ENCODE data around the gene NEK8. TPM values are rescaled to one million over a fixed set of nuclear protein-coding genes. Genes with fewer than 3 reads are reported as not detected.

NEK8 gene
- total and polyA plus RNA-seq, 2 experiments from 2014 or later, result 5.0 to 13.6 TPM

DNA sequence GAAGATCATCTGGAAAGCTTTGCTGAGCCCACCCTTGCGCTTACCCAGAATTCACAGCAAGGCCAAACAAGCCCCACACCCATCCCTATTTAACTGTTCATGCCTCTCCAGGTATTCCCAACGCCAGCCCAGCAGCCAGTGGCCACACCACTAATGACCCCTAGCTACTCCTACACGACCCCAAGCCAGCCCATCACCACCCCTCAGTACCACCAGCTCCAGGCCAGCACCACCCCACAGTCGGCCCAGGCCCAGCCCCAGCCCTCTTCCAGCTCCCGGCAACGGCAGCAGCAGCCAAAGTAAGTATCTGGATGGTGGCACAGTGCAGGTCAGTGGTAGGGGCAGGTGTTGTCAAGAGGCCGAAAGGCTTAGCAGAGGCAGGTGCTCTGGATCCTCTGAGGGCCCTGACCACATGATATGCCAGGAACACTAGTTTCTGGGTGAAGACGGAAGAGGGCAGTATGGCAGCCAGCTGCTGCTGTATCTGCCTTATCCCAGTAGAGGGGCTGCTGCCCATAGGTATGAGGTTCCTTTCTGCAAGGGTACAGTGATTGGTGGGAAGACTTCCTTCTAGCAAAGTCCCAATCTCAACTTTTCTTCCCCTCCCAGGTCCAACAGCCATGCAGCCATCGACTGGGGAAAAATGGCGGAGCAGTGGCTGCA is 27.6 kb upstream of the NEK8 start:
- Histone ChIP-seq H3K36me3 (peaks cover 57% of the 10 kb centered on the region), H3K4me1 (ENCODE audit: low read depth) (no peaks in the 10 kb centered on the region), H3K27me3 (no peaks in the 10 kb centered on the region), H3K27ac (no peak overlapping the region), H3K9me3 (ENCODE audit: low read depth) (no peaks in the 10 kb centered on the region), H3K4me3 (no peak overlapping the region)
- TF ChIP-seq CTCF (IDR thresholded peaks at IDR 0.05; ENCODE audit: low read depth, low read length), result no peak
- DNase-seq (ENCODE audit: low read depth in 1 of 2, low spot score in 1 of 2), result no peak

DNA sequence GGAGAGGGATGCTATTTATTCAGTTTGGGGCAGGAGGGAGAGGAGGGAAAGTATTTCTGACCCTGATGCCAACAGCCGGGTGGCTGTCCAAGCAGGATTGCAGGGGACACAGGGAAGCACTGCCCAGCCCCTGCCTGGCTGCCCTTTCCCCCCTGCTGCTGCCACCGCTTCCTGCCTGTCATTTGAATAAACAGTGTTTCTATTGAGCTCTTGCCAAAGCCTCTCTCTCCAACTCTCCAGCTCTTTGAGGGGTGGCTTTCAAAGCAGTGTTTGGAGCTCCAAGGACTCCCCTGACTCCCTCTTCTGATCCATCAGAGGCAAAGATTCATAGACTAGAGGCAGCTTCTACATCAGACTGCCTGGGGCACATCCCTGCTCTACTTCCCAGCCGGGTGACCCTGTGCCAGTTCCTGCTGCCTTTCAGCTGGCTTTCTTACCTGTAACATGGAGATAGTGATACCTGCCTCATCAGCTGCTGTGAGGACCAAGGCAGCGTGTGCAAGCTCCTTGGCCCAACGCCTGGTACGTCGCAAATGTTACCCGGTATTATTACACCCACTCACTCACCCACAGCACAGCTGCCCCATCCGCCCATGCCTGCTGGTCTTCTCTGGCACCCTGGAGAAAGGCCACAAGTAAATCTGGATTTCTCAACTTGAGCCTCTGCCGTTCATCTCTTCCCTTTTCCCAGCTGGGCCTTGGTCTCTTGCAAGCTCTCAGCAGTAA is 26.4 kb upstream of the NEK8 start:
- no peak overlapping the region for H3K27ac ChIP-seq
- DNase-seq (ENCODE audit: low read depth in 1 of 2, low spot score in 1 of 2), result no peak
- TF ChIP-seq CTCF (IDR thresholded peaks at IDR 0.05; ENCODE audit: low read depth, low read length), result no peak
- H3K27me3 ChIP-seq, result no peaks in the 10 kb centered on the region
- H3K36me3 ChIP-seq, result peaks cover 49% of the 10 kb centered on the region
- H3K9me3 ChIP-seq (ENCODE audit: low read depth), result no peaks in the 10 kb centered on the region
- H3K4me3 ChIP-seq, result no peak overlapping the region
- no peaks in the 10 kb centered on the region for H3K4me1 ChIP-seq (ENCODE audit: low read depth)

DNA sequence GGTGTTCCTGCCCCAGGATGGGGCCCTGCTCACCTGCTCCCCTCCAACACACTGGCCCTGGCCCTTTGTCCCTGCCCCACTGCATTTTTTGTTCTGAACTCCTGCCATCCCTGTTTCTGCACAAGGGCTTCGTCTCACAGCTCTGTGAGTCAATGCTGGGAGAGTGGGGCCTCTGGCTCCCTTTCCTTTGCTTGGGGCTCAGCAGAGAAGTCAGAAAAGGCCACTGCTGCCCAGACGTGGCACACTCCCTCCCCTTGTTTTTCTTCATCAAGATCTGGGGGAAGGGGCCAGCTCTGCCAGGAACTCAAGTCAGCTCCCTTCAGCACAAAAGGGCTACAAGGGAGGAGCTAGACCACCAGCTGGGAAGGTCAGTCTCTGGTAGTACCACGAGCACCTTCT is 25.8 kb upstream of the NEK8 start:
- H3K27me3 ChIP-seq, result no peaks in the 10 kb centered on the region
- H3K36me3 ChIP-seq, result peaks cover 44% of the 10 kb centered on the region
- H3K4me1 ChIP-seq (ENCODE audit: low read depth), result no peaks in the 10 kb centered on the region
- H3K27ac ChIP-seq, result no peak overlapping the region
- H3K9me3 ChIP-seq (ENCODE audit: low read depth), result no peaks in the 10 kb centered on the region
- no peak for TF ChIP-seq CTCF (IDR thresholded peaks at IDR 0.05; ENCODE audit: low read depth, low read length)
- DNase-seq (ENCODE audit: low read depth in 1 of 2, low spot score in 1 of 2), result no peak
- H3K4me3 ChIP-seq, result no peak overlapping the region

GRCh38 chr17:28703552-28704218 is 24.9 kb upstream of the NEK8 start:
- H3K36me3 ChIP-seq, result peaks cover 36% of the 10 kb centered on the region
- no peak for TF ChIP-seq CTCF (IDR thresholded peaks at IDR 0.05; ENCODE audit: low read depth, low read length)
- no peaks in the 10 kb centered on the region for H3K27me3 ChIP-seq
- H3K9me3 ChIP-seq (ENCODE audit: low read depth), result no peaks in the 10 kb centered on the region
- H3K4me1 ChIP-seq (ENCODE audit: low read depth), result no peaks in the 10 kb centered on the region
- no peak overlapping the region for H3K27ac ChIP-seq
- no peak overlapping the region for H3K4me3 ChIP-seq
- DNase-seq (ENCODE audit: low read depth in 1 of 2, low spot score in 1 of 2), result no peak

DNA sequence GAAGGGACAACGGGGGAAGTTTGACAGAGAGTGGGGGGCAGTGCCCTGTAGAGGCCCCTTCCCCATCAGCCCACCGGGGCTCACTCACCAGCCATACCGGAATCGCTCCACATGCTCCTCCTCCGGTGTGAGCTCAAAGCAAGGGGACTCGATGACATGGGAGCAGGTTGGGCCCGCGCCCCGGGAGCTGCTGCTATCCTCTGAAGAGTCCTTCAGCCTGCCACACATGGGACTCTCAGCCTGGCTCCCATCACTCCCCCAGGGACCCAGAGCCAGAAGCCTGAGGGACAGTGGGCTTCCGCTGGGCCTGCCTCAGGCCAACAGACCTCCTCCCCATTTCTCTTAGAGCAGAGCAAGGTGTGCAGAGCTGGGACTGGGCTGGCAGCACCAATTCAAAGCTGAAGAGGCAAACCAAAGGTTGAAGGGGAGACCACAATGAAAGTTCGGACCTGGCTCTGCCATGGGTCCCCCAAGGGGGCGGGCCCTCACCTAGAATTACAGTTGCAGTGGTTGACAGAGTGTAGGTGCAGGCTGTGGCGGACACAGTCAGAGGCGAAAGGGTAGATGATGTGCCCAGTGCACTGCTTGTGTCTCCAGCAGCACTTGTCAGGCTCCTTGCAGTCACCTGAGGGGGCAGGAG is 24.2 kb upstream of the NEK8 start:
- TF ChIP-seq CTCF (IDR thresholded peaks at IDR 0.05; ENCODE audit: low read depth, low read length), result no peak
- no peak overlapping the region for H3K4me3 ChIP-seq
- H3K27me3 ChIP-seq, result no peaks in the 10 kb centered on the region
- peak overlapping the region; percentile 57 for H3K27ac ChIP-seq
- DNase-seq (ENCODE audit: low read depth in 1 of 2, low spot score in 1 of 2), result no peak
- H3K9me3 ChIP-seq (ENCODE audit: low read depth), result no peaks in the 10 kb centered on the region
- peaks cover 29% of the 10 kb centered on the region for H3K36me3 ChIP-seq
- H3K4me1 ChIP-seq (ENCODE audit: low read depth), result no peaks in the 10 kb centered on the region
